Suppressor macrophage treated with lipopolysaccharide for 4 hours (primary cell): ENCODE measurements around the gene HOXB13.

ENCODE experiments used
- DNase-seq: peaks from one replicate; pipeline ENCODE4 v3.0.0-alpha.2; 2020

Gene HOXB13

DNA sequence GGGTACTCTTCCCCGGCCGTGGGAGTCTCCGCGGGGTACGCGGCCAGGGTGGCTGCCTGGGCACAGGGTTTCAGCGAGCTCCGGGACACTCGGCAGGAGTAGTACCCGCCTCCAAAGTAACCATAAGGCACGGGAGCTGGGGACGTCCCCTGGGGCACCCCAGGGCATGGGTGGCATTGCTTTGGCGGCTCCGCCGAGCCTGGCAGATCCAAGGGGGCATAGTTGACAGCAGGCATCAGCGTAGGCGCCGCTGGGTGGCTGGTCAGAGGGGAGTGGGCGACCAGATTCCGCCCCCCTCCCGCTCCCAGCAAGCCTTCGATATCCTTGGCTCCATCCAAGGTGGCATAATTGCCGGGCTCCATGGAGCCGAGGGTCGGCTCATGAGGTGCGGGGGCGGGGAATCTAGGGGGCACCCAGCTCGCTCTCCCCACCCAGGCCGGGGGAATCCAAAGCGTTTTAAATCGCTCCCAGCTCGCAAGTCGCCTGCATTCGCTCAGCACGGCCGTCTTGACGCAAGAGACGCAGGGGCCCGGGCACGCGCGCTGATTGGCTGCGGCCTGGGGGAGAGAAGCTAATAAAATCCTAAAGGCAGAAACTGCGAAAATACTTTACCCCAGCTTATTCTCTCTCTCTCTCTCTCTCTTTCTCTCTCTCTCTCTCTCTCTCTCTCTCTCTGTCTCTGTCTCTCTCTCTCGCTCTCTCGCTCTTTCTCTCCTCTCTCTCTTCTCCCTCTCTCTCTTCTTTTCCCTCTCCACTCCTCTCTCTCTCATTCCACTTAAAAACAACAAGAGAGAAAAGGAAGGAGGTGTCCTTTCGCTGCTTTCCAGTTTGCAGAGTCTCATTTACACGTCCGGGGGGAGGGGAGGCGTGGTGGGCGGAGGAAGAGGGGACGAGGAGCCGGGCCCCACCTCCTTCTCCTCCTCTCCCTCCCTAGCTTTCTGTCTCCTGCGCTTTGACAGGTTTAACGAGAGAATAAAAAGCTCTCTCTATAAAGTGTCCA lies at the start of gene HOXB13:
TSS of gene HOXB13 (minus strand) at position 519 of the 1,000 bp plus-strand sequence. CDS start at position 362, 157 bp downstream.
- DNase-seq, result no peak

DNA sequence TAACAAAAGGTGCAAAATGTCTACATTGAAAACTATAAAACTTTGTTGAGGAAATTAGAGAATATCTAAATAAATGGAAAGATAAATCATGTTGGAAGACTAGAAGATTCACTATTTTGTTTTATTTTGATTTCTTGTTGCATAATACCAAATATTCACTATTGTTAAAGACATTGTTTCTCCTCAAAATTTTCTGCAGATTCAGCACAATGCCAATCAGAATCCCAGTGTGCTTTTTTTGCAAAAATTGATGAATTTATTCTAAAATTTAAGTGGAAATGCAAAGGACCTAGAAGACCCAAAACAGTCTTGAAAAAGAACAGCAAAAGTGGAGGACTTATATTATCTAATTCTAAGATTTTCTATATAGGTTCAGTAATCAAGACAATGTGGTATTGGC lies 48.1 kb upstream of the HOXB13 start:
- no peak for DNase-seq

DNA sequence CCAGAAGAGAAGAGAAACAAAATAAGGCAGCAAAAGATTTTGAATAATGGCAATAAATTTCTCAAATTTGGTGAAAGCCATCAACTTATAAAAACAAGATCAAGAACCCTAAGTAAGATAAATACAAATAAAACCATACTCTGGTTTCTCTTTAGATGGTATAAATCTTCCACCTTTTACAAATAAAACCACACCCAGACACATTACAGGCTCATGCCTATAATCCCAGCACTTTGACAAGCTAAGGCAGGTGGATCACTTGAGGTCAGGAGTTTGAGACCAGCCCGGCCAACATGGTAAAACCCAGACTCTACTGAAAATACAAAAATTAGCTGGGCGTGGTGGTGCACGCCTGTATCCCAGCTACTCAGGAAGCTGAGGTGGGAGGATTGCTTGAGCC lies 44.7 kb upstream of the HOXB13 start:
- no peak for DNase-seq

DNA sequence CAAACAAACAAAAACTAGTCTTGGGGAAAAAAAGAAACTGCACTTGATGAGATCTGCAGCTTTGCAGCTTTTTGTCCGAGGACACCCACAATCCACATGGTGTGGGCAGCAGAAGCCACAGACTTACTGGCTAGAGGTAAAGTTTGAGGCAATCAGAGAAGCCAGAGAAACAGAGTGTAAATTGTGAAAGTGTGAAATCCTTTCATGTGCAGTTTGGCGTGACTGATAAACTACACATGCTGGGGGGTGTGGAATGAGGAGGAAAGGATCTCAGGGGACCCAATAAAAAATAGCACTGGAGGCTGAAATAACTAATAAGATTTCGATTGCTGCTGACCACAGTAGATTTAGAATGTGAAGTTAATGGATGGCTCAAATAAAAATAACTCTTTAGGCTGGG lies 42.4 kb upstream of the HOXB13 start:
- no peak for DNase-seq

DNA sequence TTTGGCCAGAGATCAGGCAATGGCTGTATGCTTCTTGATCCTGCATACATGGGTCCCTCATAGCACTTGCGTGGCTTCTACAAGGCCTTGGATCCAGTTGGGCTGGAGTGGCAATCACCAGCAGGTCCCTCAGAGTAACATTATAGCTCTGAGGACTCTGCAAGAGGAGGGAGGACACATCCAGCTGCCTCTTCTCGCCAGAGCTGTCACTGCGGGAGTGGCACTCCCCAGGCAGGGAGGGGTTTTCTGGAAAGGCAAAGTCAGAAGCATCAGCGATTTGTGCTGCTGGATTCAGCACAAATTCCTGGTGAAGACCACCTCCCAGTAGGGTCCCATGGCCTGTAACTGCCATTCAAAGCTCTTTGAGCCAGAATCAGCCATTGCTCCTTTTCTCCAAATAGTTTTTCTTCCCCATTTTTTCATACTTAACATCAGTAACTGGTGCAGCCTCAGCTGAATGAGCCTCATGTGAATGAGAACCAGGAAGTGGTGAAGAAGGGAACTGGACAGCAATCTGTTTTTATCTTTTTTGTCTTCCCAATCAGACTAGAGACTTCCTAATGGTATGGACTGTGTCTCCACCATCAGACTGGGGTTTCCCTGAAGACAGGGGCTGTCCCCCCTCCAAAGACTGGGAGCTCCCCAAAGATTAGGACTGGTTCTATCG lies 40.6 kb upstream of the HOXB13 start:
- peak; percentile 47 for DNase-seq

DNA sequence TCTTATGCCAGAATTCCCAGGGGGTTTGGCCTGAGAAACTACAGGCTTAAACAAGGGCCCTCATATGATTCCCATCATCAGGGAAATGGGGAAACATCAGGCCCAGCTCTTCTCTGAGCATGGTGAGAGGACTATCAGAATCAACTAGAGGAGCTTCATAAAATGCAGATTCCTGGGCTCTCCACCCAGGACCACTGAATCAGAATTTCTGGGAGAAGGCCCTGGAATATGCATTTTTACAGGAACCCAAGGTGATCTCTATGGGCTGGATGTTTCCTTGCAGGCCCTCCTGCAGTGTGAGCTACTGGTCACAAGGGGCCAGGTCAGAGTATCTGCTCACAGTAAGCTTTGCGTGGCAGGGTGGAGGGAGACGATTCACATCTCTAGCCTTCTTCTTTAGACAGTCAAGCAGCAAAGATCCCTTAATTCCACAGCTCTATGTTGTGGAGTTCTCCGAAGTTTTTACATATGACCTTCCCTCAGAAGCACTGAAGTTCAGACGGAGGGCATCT lies 38.8 kb upstream of the HOXB13 start:
- no peak for DNase-seq

DNA sequence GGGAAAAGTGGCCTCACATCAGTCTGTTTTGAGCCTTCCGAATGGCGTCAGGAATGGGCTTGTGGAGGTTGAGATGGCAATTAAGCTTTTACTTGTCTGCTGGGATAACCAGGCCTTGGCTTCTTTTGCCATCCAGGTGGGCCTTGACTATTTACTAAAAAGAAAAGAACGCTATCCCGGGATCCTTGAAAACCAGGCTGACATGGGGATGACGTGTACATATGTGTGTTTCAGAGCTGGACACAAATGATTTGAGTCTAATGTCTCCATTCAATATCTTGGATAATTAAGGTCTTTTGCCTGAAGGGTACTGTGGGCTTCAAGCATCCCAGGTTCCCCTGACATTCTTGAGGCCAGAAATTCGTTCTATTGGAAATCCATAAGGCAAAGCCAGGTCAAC lies 32.6 kb upstream of the HOXB13 start:
- no peak for DNase-seq

DNA sequence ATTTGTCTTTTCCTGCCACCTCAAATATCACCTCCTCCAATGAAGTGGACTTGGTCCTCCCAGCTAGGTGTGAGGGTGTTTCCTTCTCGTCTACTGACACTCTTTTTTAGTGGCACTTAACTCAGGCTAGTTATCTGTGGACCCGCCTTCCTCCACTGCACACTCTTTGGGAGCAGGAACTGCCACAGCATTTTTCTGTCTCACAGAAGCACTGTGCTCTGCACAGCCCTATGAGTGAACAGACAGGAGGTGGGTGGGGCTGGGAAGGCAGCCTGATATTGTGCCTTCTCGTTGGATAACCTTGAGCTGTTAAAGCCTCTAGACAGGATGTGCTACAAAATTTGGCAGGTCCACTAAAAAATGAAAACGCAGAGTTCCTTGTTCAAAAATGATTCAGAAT lies 31.9 kb upstream of the HOXB13 start:
- no peak for DNase-seq

DNA sequence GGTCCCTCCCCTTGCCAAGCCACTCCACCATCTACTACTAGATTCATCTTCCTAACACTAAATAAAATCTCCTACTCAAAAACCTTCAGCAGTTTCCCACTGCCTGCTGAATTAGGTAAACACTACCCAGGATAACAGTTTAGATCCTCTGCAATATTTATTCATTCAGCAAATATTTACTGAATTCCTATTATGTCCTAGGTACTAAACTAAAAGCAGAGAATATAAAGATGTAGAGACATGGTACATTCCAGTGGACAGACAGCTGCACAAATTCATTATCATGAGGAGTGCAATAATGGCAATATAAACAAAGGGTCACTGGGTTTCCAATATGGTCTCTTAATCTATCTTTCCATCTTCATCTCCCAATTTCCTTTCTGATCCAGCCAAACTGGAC lies 30.7 kb upstream of the HOXB13 start:
- no peak for DNase-seq

DNA sequence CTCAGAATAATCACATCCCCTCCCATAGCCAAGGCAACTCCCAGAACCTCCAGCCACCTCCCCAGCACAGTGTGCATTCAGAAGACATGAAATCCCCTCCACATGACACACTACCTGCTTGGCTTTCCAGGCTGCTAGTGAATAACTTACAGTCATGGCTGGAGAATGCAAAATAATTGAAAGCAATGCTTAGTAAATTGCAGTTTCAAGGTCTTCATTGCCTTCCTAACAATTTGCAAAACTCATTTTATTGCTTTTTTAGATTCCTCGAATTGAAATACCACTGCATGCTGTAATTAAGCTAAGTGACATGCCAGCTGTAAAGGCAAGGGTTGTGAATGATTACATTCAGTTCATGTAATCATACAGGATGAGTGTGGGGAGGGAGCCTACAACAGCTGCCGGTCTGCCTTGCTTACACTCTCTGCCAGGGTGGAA lies 29.0 kb upstream of the HOXB13 start:
- DNase-seq, result no peak

DNA sequence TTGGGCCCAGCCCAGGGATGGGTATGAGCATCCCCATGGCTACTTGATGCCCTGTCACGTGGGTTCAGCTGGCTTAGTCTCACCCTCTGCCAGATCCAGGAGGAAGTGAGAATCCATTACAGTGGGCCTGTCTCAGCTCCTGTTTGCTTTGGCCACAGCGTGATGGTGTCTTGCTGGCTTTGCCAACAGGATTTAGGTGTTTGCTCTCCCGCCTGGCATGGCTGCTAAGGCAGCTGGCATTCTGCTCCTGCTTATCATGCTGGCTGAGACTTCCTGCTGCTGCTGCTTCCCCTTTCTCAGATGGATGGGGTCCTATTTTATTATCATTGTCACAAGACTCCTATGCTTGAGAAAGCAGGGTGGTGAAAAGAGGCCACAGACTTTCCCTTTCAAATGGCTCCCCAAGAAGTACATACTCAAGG lies 28.3 kb upstream of the HOXB13 start:
- DNase-seq, result peak; percentile 61

DNA sequence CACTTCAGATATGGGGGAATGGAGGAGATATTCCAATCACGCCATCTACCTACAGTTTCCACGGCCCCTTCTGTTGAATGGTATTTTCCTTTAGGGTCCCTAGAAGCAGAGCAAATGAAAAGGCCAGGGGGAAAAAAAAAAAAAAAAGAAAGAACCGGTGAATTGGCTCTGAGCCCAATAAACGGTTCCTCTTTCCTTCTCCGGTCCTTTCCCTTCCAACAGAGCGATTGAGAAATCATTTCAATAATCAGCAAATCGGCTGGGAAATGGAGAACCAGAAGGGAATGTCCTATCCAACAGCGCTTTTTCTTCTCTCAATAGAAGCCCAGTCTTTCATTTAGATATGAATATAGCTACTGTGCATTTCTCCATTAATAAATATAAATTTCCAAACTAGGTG lies 26.8 kb upstream of the HOXB13 start:
- DNase-seq, result peak; percentile 85

DNA sequence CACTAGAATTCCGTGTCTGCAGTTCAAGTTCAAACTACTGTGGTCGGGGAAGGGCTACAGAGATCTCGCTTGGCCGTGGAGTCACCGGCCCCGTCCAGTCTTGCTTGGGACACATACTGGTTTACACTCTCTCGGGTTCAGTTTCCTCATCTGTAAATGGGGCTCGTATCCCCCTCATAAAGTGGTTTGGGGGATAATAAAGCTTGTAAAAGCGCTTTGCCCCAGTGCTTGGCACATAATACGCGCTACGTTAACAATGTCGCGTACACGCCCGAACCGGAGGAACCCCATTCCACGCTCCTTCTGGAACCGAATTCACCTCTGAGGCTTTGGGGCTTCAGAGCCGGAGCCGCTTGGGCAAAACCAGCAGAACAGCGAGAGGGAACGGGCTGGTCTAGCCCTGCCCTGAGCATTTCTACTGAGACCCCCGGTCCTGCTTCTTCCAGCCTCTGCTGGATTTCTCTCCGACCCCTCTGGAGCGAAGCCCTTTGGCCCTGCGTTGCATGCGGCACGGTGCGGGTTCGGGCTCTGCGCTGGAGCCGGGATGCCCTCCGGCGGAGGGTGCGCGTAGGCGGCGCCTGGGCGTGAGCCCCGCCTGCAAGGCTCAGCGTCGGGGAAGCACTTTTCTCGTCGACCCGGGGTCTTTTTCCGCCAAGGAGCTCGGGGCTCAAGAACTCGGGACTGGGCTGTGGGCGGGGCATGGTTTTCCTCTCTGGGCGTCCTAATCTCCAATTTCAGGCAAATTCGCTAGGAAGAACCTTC lies 26.1 kb upstream of the HOXB13 start:
- no peak for DNase-seq

DNA sequence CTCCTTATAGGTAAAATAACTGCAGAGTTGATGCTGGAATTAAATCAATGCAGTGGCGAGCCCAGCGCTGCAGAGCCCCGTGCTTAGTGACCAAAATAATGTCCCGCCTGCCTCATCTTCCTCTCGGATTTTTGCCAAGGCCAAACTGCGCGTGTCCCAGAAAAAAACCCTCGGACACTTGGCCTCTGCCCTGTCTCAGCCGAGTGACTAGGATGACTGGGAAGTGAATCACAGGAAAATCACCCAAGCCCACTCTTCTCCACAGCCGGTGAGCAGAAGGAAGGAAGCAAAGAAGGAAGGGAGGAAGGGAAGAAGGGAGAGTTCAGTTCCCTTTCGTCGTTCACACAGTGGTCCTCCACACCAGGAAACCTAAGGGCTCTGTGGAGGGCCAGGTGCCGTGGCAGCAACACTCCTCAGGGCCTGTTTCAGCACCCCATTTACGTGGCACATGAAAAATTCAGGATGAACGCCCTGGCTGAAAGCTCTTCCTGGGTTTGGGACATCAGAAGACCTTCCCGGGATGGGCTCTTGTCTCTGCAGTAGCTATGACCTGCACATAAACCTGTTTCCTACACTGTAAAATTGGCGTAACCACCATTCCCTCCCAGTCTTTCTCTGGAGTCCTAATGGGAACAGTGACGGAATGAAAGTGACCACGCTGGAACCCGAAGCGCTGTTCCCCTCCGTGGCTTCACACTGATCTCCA lies 25.4 kb upstream of the HOXB13 start:
- peak; percentile 40 for DNase-seq

DNA sequence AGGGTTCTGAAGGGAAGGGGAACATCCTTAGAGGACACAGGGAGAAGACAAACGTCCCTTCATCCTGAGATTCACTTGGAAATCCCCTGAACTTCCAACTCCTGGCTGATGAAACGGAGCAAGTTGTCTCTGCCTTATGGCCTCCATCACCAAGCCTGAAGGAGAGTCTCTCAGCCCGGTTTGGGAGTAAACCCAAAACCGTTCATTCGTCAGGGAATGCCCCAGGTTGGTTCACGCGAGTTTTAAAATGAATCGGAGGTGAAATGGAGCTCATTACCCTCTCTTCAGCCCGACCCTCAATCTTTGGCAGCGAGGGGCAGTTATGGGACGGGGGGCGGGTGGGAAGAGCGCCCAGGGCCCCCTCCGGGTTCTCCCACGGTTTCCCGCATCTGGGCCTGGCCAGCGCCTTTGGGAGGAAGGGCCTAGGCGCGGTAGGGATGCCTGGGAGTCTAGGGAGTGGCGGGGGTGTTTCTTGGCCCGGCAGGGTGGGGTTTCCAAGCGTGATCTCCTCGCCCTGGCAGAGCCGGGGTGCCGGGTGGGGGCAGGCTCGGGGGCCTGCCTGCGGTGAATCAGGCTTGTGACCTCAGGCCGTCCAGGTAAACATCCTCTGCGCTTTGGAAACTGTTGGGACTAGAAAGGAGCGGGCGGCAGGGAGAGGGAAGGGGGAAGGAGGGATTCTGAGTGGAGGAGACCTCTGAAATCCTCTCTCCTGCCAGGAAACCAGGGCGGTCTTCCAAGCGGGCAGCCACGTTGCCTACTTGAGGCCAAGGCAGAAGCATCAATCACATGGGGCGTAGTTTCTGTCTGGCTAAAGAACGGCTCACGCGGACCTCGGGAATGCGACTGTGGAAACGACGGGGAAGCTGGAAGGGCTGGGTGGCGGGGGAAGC lies 24.1 kb upstream of the HOXB13 start:
- no peak for DNase-seq

DNA sequence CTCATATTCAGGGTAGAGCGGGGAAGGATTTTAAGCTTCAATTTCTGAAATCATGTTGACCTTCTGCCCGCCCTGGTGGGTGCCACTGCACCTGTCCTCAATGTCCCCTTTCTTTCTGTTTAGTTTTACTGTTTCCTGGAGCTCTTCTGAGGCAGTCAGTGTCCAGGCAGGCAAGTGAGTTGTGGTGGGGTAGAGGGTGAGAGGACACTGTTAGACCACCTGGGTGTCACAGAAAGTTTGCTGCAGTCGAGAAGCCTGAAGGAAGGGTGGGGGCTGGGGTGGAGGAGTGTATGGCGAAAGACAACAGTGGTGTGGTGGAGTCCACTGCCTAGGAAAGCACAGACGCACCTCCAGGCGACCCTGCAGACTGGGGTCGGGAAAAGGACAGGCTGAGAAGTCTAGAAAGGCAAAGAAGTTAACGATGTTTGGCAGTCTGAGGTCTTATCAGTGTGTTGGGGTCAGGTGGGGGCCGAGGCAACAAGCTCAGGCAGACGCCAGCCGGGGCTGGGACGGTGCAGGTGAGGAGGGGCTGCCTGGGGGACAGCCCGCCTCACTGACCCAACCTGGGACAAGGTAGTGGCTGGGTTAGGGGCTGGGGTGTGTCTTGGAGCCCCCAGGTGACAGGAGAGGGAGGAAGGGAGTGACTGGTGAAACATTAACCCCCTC lies 23.3 kb upstream of the HOXB13 start:
- DNase-seq, result no peak

DNA sequence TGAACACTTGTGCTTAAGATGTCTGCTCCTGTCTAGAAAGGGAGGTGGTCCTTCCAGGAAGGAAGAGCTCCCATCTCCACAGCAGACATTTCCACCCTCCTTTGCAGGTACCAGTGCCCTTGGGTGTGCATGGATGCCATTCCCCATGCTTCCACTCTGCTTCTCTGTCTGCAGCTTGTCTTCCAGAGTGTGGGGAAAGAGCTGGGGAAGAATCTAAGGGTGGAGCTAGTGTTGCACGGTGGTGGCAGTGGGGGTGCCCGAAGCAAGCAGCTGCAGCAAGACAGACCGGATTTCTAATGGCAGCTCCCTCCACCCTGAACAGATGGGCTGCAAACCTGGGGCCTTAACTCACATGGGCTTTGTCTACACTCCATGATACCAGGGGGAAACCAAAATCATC lies 22.6 kb upstream of the HOXB13 start:
- DNase-seq, result no peak

DNA sequence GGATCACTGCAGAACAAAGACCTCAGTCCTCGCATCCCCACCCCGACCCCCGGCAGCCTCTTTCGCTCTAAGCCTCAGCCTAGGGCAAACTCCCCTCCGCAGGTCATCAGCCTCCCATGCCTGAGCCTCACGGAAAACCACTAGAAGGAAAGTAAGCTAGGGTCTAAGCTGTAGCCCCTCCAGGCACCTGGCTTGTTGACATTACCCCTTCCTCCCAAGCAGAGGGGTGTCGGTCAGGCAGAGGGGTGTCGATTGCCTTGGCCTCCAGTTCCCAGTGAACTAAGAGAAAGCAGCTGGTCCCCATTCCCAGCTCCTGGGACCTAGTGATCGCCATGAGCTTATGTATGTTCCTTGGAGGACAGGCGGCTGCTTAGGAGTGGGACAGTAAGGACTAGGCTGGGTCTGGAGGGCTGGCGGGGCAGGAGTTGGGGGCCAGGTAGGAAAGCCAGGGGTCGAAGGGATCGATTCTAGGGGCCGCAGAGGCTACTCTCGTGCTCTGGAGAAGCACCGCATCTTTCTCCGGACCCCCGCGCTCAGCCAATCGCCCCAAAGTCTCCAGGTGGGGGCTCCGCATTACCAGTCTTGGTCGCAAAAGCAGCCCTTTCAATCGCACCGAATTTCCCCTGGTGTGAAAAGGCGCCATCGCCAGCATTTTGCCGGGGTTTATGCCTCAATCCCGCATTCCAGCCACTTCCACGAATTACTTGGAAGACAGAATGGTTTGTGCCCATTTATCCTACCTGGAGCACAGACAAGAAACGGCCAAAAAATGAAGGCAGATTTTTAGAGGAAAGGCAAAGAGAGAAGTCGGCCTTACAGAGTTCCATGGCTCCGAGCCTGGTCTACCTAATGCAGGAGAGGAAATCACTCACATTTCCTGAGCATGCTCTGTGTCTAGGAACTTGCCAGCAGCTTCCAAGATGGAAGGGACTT lies 21.3 kb upstream of the HOXB13 start:
- no peak for DNase-seq

DNA sequence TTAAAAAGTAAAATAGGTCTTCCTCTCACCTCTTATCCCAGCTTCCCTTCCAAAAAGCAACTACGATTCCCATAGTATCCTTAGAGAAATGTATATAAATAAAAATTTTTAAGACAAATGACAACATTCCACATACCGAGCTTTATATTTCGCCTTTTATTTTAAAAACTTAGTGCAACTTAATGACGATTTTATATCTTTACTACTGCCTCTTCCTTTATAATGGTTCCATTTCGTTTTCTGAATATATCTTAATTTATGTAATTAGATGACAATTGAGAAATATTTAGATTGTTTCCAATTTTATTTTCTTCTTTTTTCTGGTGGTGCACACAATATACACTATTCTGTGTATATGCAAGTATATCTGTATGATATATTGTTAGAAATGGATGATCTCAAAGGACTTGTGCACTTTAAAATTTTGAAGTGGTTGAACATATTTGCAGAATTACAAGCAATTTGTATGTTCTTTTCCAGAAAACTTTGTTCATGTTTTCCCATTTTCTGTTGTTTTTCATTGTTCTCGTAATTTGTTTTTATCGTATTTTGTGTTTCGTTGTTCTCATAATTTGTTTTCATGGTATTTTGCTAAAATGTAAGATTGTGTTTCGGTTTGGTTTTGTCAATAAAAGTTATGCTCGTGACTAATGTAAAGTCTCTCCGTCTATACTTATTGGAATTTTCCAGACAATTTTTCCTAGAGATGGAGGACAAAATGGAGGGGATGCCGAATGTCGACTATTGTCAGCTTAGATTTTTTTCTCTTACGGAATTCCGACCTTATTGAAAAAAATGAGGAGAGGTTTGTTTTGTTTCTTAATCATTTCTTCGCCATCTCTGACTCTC lies 20.4 kb upstream of the HOXB13 start:
- DNase-seq, result no peak
